A549 treated with RU486 at 1 μM for 4 hours (cell line): ENCODE results near the gene USP17L26. TPM values are rescaled to one million over a fixed set of nuclear protein-coding genes. Genes with fewer than 3 reads are reported as not detected.

Experiments used
- total RNA-seq: library from RNA; stranded (reverse); fragments of 200-300 nt; extraction: Qiagen RNA extraction; gene quantifications from 5 replicates; pipeline ENCODE4 v1.2.3, GENCODE V29; 2022; ENCODE audit warnings: low read depth

USP17L26 gene, protein sequence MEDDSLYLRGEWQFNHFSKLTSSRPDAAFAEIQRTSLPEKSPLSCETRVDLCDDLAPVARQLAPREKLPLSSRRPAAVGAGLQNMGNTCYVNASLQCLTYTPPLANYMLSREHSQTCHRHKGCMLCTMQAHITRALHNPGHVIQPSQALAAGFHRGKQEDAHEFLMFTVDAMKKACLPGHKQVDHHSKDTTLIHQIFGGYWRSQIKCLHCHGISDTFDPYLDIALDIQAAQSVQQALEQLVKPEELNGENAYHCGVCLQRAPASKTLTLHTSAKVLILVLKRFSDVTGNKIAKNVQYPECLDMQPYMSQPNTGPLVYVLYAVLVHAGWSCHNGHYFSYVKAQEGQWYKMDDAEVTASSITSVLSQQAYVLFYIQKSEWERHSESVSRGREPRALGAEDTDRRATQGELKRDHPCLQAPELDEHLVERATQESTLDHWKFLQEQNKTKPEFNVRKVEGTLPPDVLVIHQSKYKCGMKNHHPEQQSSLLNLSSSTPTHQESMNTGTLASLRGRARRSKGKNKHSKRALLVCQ
- total RNA-seq, result not detected in 5 replicates

DNA sequence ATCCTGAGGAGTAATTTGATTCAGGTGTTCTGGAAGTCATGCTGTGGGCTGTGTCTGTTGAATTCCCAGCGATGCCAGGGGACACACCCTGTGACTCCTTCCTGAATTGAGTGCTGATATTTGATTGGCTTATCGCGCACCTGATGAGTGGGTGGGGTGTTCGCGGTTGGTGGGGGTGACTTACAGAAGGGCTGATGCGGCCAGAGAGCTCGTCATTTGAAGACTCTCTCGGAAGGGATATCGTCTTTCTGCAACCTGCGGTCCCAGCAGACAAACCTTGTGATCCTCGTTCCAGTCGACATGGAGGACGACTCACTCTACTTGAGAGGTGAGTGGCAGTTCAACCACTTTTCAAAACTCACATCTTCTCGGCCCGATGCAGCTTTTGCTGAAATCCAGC, at the start of gene USP17L26:
Gene USP17L26, plus strand, starts transcription at position 301 of the 400 bp plus-strand sequence. Its CDS starts 0 bp downstream, at position 301.

DNA sequence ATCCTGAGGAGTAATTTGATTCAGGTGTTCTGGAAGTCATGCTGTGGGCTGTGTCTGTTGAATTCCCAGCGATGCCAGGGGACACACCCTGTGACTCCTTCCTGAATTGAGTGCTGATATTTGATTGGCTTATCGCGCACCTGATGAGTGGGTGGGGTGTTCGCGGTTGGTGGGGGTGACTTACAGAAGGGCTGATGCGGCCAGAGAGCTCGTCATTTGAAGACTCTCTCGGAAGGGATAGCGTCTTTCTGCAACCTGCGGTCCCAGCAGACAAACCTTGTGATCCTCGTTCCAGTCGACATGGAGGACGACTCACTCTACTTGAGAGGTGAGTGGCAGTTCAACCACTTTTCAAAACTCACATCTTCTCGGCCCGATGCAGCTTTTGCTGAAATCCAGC, 9.6 kb upstream of the USP17L26 start, which contains the start of gene USP17L24:
Gene USP17L24, plus strand, starts transcription at position 301 of the 400 bp plus-strand sequence. Its CDS starts 0 bp downstream, at position 301.

GRCh38 chr4:9329611-9330010, 4.8 kb upstream of the USP17L26 start, which contains the start of gene USP17L25:
TSS of gene USP17L25 (plus strand) at chr4:9329911. CDS start at chr4:9329911, 0 bp downstream.

DNA sequence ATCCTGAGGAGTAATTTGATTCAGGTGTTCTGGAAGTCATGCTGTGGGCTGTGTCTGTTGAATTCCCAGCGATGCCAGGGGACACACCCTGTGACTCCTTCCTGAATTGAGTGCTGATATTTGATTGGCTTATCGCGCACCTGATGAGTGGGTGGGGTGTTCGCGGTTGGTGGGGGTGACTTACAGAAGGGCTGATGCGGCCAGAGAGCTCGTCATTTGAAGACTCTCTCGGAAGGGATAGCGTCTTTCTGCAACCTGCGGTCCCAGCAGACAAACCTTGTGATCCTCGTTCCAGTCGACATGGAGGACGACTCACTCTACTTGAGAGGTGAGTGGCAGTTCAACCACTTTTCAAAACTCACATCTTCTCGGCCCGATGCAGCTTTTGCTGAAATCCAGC, 4.6 kb downstream of the USP17L26 start, which contains the start of gene USP17L5:
Gene USP17L5, plus strand, starts transcription at position 301 of the 400 bp plus-strand sequence. Its CDS starts 0 bp downstream, at position 301.

DNA sequence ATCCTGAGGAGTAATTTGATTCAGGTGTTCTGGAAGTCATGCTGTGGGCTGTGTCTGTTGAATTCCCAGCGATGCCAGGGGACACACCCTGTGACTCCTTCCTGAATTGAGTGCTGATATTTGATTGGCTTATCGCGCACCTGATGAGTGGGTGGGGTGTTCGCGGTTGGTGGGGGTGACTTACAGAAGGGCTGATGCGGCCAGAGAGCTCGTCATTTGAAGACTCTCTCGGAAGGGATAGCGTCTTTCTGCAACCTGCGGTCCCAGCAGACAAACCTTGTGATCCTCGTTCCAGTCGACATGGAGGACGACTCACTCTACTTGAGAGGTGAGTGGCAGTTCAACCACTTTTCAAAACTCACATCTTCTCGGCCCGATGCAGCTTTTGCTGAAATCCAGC, 9.4 kb downstream of the USP17L26 start, which contains the start of gene USP17L27:
Gene USP17L27, plus strand, starts transcription at position 301 of the 400 bp plus-strand sequence. Its CDS starts 0 bp downstream, at position 301.

GRCh38 chr4:9348593-9348992, 14.1 kb downstream of the USP17L26 start, which contains the start of gene USP17L28:
TSS of gene USP17L28 (plus strand) at chr4:9348893. CDS start at chr4:9348893, 0 bp downstream.

DNA sequence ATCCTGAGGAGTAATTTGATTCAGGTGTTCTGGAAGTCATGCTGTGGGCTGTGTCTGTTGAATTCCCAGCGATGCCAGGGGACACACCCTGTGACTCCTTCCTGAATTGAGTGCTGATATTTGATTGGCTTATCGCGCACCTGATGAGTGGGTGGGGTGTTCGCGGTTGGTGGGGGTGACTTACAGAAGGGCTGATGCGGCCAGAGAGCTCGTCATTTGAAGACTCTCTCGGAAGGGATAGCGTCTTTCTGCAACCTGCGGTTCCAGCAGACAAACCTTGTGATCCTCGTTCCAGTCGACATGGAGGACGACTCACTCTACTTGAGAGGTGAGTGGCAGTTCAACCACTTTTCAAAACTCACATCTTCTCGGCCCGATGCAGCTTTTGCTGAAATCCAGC, 18.9 kb downstream of the USP17L26 start, which contains the start of gene USP17L29:
Gene USP17L29, plus strand, starts transcription at position 301 of the 400 bp plus-strand sequence. Its CDS starts 0 bp downstream, at position 301.

GRCh38 chr4:9362829-9363228, 28.4 kb downstream of the USP17L26 start, which contains the start of gene USP17L30:
TSS of gene USP17L30 (plus strand) at chr4:9363129. CDS start at chr4:9363129, 0 bp downstream.

Other genes with a start within 250 kb of the USP17L26 start
- not detected in 5 replicates for gene FAM90A26, start 164.2 kb upstream of the USP17L26 start, total RNA-seq
- gene USP17L10, start 124.0 kb upstream of the USP17L26 start, total RNA-seq, result not detected in 5 replicates
- not detected in 5 replicates for gene USP17L11, start 119.3 kb upstream of the USP17L26 start, total RNA-seq
- gene USP17L12, start 114.5 kb upstream of the USP17L26 start, total RNA-seq, result not detected in 5 replicates
- gene USP17L13, start 109.8 kb upstream of the USP17L26 start, total RNA-seq, result not detected in 5 replicates
- not detected in 5 replicates for gene USP17L15, start 100.3 kb upstream of the USP17L26 start, total RNA-seq
- not detected in 5 replicates for gene USP17L17, start 90.8 kb upstream of the USP17L26 start, total RNA-seq
- gene USP17L18, start 86.0 kb upstream of the USP17L26 start, total RNA-seq, result not detected in 5 replicates
- gene USP17L19, start 81.3 kb upstream of the USP17L26 start, total RNA-seq, result not detected in 5 replicates
- gene USP17L20, start 76.5 kb upstream of the USP17L26 start, total RNA-seq, result not detected in 5 replicates
- not detected in 5 replicates for gene USP17L21, start 71.8 kb upstream of the USP17L26 start, total RNA-seq
- gene USP17L22, start 67.0 kb upstream of the USP17L26 start, total RNA-seq, result not detected in 5 replicates
- not detected in 5 replicates for gene USP17L24, start 9.5 kb upstream of the USP17L26 start, total RNA-seq
- gene USP17L25, start 4.7 kb upstream of the USP17L26 start, total RNA-seq, result not detected in 5 replicates
- not detected in 5 replicates for gene USP17L5, start 4.7 kb downstream of the USP17L26 start, total RNA-seq
- not detected in 5 replicates for gene USP17L27, start 9.5 kb downstream of the USP17L26 start, total RNA-seq
- gene USP17L28, start 14.2 kb downstream of the USP17L26 start, total RNA-seq, result not detected in 5 replicates
- gene USP17L29, start 19.0 kb downstream of the USP17L26 start, total RNA-seq, result not detected in 5 replicates
- not detected in 5 replicates for gene USP17L30, start 28.5 kb downstream of the USP17L26 start, total RNA-seq
- gene DEFB131A, start 109.8 kb downstream of the USP17L26 start, total RNA-seq, result not detected in 5 replicates